Measurements from ENCODE around the gene WNT2.

DNA sequence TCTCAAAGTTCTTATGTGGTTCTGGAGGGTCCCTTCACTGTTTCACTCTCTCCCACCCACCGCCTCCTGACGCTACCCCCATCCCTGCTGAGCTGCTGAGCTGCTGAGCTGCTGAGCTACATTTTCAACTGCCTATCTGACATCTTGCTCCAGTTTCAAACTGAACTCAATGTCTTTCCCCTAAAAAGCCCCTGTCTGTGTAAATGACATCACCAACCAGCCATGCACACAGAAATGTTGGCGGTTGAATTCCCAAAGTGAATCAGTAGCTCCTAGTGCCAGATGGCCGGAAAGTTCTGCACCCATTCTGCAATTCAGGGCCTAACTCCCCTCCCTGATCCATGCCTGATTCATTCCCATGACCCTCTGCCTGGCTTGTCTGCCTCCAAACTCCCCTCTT, 71.2 kb downstream of the WNT2 start:
- TF ChIP-seq, protein P1, sequence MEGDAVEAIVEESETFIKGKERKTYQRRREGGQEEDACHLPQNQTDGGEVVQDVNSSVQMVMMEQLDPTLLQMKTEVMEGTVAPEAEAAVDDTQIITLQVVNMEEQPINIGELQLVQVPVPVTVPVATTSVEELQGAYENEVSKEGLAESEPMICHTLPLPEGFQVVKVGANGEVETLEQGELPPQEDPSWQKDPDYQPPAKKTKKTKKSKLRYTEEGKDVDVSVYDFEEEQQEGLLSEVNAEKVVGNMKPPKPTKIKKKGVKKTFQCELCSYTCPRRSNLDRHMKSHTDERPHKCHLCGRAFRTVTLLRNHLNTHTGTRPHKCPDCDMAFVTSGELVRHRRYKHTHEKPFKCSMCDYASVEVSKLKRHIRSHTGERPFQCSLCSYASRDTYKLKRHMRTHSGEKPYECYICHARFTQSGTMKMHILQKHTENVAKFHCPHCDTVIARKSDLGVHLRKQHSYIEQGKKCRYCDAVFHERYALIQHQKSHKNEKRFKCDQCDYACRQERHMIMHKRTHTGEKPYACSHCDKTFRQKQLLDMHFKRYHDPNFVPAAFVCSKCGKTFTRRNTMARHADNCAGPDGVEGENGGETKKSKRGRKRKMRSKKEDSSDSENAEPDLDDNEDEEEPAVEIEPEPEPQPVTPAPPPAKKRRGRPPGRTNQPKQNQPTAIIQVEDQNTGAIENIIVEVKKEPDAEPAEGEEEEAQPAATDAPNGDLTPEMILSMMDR (IDR thresholded peaks at IDR 0.05), result no peak
- TF ChIP-seq POLR2A (IDR thresholded peaks at IDR 0.05), result no peak
